IPS-15b (cell line): ENCODE results near the gene ARHGAP30.
"Not testable (repeated sequence)": the region's sequence is repeated elsewhere in the genome, so short reads cannot be mapped to it uniquely, and the experiment has no call there.

Source experiments
- H3K27me3 ChIP-seq: one replicate; pipeline ENCODE4 v1.6.1; 2013; ENCODE audit warnings: low read length; ENCODE audit not compliant: control insufficient read depth, insufficient read depth
- H3K36me3 ChIP-seq: one replicate; pipeline ENCODE4 v1.6.1; 2013; ENCODE audit warnings: low read length; ENCODE audit not compliant: control insufficient read depth, insufficient read depth
- H3K4me1 ChIP-seq: one replicate; pipeline ENCODE4 v1.6.1; 2013; ENCODE audit warnings: mild to moderate bottlenecking, low read length; ENCODE audit not compliant: control insufficient read depth, insufficient read depth
- H3K4me3 ChIP-seq: one replicate; pipeline ENCODE4 v1.5.1; 2013; ENCODE audit warnings: low read depth, low read length
- H3K9ac ChIP-seq: one replicate; pipeline ENCODE4 v1.6.1; 2013; ENCODE audit warnings: low read depth, mild to moderate bottlenecking, low read length
- H3K9me3 ChIP-seq: one replicate; pipeline ENCODE4 v1.6.1; 2013; ENCODE audit warnings: mild to moderate bottlenecking, low read length; ENCODE audit not compliant: control insufficient read depth, insufficient read depth

The ARHGAP30 gene

GRCh38 chr1:161044908-161045735 is 24.6 kb downstream of the ARHGAP30 start:
- Histone ChIP-seq H3K4me3 (peak overlapping the region; percentile 66), H3K36me3 (peaks cover 24% of the 10 kb centered on the region), H3K9me3 (no peaks in the 10 kb centered on the region), H3K27me3 (peaks cover 3% of the 10 kb centered on the region), H3K4me1 (no peaks in the 10 kb centered on the region), H3K9ac (peak overlapping the region; percentile 66)

DNA sequence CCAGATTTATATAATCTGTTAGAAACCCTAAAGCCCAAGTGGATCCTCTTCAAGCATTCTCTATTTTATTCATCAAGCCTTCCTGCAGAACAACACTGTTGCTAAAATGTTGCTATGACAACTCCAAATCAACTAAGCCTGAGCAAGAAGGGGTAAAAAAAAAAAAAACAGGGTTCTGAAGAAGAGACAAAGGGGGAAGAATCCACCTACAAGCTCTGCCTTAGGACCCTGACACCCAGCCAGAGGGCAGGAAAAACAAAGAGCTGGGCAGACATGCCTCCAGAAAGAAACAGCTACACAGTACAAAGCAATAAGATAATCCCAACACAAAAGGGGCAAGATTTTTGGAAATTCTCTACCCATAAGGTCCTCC is 25.2 kb downstream of the ARHGAP30 start:
- no peak overlapping the region for H3K9ac ChIP-seq
- peaks cover 30% of the 10 kb centered on the region for H3K36me3 ChIP-seq
- peaks cover 3% of the 10 kb centered on the region for H3K27me3 ChIP-seq
- no peaks in the 10 kb centered on the region for H3K9me3 ChIP-seq
- H3K4me1 ChIP-seq: no peaks in the 10 kb centered on the region
- peak overlapping the region; percentile 66 for H3K4me3 ChIP-seq

GRCh38 chr1:161039546-161039945 is 30.1 kb downstream of the ARHGAP30 start:
- peaks cover 32% of the 10 kb centered on the region for H3K36me3 ChIP-seq
- no peaks in the 10 kb centered on the region for H3K27me3 ChIP-seq
- peaks cover 14% of the 10 kb centered on the region for H3K4me1 ChIP-seq
- no peak overlapping the region for H3K4me3 ChIP-seq
- no peak overlapping the region for H3K9ac ChIP-seq
- no peaks in the 10 kb centered on the region for H3K9me3 ChIP-seq

DNA sequence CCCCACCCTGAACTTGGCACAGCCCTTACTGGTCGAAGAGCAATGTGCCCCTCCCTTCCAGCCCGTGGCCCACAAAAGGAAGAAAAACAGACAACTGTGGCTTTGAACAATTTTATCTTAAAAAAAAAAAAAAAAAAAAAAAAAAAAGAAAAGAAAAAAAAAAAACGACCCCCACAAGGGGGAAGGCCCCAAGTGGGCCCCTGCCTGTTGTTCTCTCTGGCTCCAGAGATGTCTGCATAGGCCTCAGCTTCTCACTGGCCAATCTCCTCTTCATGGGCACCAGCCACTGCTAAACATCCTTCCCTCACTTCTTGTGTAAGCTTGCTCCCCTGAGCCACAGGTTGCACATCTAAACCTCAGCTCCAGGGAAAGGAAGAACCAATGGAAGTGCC is 30.5 kb downstream of the ARHGAP30 start:
- H3K4me1 ChIP-seq: peaks cover 14% of the 10 kb centered on the region
- H3K9me3 ChIP-seq: no peaks in the 10 kb centered on the region
- H3K27me3 ChIP-seq: no peaks in the 10 kb centered on the region
- H3K9ac ChIP-seq: no peak overlapping the region
- H3K36me3 ChIP-seq: peaks cover 32% of the 10 kb centered on the region
- peak overlapping the region; percentile 85 for H3K4me3 ChIP-seq

- Histone ChIP-seq H3K36me3 (peaks cover 32% of the 10 kb centered on the region), H3K27me3 (no peaks in the 10 kb centered on the region), H3K9me3 (no peaks in the 10 kb centered on the region), H3K4me1 (peaks cover 14% of the 10 kb centered on the region), H3K9ac (peak within 1 kb of the TSS; percentile 65), H3K4me3 (peak within 1 kb of the TSS; percentile 85)
Measured at GRCh38 chr1:161038523-161039153, 31.1 kb downstream of the ARHGAP30 start, which contains the start of gene TSTD1. Gene TSTD1, minus strand, starts transcription at chr1:161038964. Its CDS starts 75 bp downstream, at chr1:161038889.

GRCh38 chr1:161037661-161038522 is 31.8 kb downstream of the ARHGAP30 start:
- peak overlapping the region; percentile 85 for H3K4me3 ChIP-seq
- peaks cover 31% of the 10 kb centered on the region for H3K36me3 ChIP-seq
- H3K9me3 ChIP-seq: no peaks in the 10 kb centered on the region
- H3K27me3 ChIP-seq: no peaks in the 10 kb centered on the region
- H3K9ac ChIP-seq: peak overlapping the region; percentile 65
- peaks cover 14% of the 10 kb centered on the region for H3K4me1 ChIP-seq

- H3K36me3 ChIP-seq: no peaks in the 10 kb centered on the region
- H3K27me3 ChIP-seq: no peaks in the 10 kb centered on the region
- peaks cover 14% of the 10 kb centered on the region for H3K4me1 ChIP-seq
- no peak overlapping the region for H3K4me3 ChIP-seq
- H3K9me3 ChIP-seq: no peaks in the 10 kb centered on the region
- no peak overlapping the region for H3K9ac ChIP-seq
Measured at GRCh38 chr1:161033751-161034150, 35.9 kb downstream of the ARHGAP30 start.

DNA sequence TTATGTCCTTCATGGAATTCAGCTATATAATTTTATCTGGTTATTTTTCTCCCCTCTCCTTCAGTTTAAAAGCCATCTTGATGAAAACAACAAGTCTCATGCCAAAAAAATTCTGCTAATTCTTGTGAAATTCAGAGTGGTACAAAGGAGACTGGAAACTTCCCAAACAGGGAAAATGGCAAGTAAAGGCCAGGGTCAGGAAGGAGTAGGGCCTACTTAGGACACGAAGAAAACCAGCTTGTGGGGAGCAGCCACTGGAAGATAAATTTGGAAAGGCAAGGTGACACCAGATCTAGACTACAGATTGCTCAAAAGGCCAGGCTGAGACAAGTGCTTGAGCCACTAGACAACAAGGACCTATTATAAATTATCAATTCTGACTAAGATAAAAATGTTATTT is 37.3 kb downstream of the ARHGAP30 start:
- Histone ChIP-seq H3K36me3 (no peaks in the 10 kb centered on the region), H3K9me3 (no peaks in the 10 kb centered on the region), H3K9ac (no peak overlapping the region), H3K27me3 (no peaks in the 10 kb centered on the region), H3K4me3 (no peak overlapping the region), H3K4me1 (peaks cover 10% of the 10 kb centered on the region)

- H3K4me1 ChIP-seq: peaks cover 6% of the 10 kb centered on the region
Measured at GRCh38 chr1:161031874-161032273, 37.8 kb downstream of the ARHGAP30 start.

DNA sequence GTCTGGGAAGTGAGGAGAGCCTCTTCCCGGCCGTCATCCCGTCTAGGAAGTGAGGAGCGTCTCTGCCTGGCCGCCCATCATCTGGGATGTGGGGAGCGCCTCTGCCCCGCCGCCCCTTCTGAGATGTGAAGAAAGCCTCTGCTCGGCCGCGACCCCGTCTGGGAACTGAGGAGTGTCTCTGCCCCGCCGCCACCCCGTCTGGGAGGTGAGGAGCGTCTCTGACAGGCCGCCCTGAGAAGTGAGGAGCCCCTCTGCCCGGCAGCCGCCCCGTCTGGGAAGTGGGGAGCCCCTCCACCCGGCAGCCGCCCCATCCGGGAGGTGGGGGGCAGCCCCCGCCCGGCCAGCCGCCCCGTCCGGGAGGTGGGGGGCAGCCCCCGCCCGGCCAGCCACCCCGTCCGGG is 40.2 kb downstream of the ARHGAP30 start:
- not testable (repeated sequence) for H3K27me3 ChIP-seq, H3K4me1 ChIP-seq, H3K4me3 ChIP-seq, H3K9me3 ChIP-seq, H3K9ac ChIP-seq, H3K36me3 ChIP-seq

More at GRCh38 chr1:161031874-161032273, 37.8 kb downstream of the ARHGAP30 start:
- no peaks in the 10 kb centered on the region for H3K9me3 ChIP-seq
- H3K36me3 ChIP-seq: no peaks in the 10 kb centered on the region
- H3K4me3 ChIP-seq: no peak overlapping the region
- H3K9ac ChIP-seq: no peak overlapping the region
- H3K27me3 ChIP-seq: no peaks in the 10 kb centered on the region

- H3K4me3 ChIP-seq, H3K9ac ChIP-seq, H3K4me1 ChIP-seq, H3K27me3 ChIP-seq, H3K36me3 ChIP-seq, H3K9me3 ChIP-seq: not testable (repeated sequence)
Measured at GRCh38 chr1:161026954-161027353, 42.7 kb downstream of the ARHGAP30 start.
